ENCODE results near the gene IL1RL1.
A peak's percentile ranks its signal among the peaks of the same experiment; 100 is the strongest.

Gene IL1RL1

DNA sequence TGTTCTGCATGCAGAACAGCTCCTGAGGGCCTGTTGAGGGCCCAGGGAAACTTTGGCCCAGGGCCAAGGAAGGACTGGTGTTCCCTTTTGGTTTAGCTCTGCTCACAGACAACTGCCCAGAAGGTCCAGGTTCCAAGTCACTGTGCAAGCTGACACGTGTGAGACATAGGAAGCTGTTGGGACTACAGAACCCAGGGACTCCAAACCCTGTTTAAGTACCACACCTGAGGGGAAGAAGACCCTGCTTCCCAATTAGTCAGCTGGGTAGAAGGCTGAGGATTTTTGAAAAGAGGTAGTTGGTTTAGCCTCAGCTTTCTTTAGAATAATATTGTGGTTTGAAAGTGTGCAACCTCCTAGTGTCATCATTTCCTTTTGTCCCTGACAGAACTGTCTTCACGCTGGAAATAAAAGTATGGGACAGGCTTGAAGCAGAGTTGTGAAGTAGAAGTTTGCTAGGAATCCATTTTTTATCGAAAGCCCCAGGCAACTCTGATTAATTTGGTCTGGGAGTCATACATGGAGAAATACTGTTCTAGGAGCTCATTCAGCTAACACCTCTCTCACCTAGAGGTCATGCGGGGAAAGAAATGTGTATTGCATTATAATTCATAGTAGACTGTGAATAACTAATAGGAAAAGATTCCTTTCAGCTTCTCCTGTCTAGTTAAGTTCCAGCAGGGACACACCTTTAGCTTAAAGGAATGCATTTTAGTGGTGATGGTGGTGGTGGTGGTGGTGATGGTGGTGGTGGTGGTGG lies 19.9 kb upstream of the IL1RL1 start:
- TF ChIP-seq, protein P1, sequence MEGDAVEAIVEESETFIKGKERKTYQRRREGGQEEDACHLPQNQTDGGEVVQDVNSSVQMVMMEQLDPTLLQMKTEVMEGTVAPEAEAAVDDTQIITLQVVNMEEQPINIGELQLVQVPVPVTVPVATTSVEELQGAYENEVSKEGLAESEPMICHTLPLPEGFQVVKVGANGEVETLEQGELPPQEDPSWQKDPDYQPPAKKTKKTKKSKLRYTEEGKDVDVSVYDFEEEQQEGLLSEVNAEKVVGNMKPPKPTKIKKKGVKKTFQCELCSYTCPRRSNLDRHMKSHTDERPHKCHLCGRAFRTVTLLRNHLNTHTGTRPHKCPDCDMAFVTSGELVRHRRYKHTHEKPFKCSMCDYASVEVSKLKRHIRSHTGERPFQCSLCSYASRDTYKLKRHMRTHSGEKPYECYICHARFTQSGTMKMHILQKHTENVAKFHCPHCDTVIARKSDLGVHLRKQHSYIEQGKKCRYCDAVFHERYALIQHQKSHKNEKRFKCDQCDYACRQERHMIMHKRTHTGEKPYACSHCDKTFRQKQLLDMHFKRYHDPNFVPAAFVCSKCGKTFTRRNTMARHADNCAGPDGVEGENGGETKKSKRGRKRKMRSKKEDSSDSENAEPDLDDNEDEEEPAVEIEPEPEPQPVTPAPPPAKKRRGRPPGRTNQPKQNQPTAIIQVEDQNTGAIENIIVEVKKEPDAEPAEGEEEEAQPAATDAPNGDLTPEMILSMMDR (IDR thresholded peaks at IDR 0.05; ENCODE audit: borderline replicate concordance, insufficient read depth, low read depth, low read length): no peak

DNA sequence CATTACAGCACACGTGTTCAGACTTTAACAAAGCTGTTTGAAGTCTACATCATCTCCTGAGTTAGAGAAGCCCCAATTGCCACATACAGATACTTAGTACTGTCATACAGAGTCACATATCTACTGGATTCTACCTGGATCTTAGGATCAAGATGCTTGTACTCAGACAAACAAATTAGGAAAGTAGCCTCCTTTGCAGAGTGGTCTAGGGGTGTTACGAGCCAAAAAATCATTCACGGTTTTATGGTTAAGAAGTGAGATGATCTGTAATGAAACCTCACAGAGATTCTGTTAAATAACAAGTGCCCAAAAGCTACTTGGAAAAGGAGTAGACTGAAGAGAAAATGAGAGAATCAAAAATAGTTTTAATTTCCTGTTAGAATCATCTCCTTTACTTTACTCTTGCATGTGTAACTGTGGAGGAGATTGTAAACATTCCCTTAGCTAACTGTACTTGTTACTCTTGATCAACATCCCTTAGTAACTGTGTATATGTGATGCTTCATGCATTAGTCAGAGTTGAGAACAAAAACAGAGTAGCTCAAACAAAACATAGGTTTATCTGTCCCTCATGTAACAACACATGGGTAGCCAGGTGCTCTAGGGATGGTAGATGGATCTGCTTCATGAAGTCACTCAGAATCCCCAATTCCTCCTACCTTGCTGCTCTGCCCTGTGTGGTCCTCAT lies 16.4 kb upstream of the IL1RL1 start:
- no peak overlapping the region for H3K4me3 ChIP-seq (ENCODE audit: low read depth, low read length)
- TF ChIP-seq, protein P1 (IDR thresholded peaks at IDR 0.05; ENCODE audit: borderline replicate concordance, insufficient read depth, low read depth, low read length): no peak

More for the DNA sequence above, 19.9 kb upstream of the IL1RL1 start:
- H3K4me3 ChIP-seq (ENCODE audit: low read depth, low read length): no peak overlapping the region

DNA sequence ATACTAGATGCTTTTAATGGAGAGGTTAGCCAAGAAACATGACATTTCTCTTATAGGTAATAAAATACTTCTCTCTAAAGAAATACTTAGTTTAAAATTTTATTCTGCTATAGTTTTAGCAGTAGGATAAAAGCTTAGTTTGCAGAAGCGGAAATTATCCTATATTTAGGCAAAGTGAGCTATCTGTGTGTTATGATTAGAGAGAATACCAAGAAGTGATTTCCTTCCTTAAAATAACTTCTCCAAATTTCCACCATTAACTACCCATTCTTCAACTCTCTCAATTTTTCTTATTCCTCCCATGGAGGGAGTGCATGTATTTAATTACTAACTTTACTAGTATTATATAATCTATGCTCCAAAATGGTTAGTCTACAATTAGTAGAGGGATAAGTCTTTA lies 15.8 kb upstream of the IL1RL1 start:
- H3K4me3 ChIP-seq (ENCODE audit: low read depth, low read length): no peak overlapping the region
- TF ChIP-seq, protein P1 (IDR thresholded peaks at IDR 0.05; ENCODE audit: borderline replicate concordance, insufficient read depth, low read depth, low read length): no peak

DNA sequence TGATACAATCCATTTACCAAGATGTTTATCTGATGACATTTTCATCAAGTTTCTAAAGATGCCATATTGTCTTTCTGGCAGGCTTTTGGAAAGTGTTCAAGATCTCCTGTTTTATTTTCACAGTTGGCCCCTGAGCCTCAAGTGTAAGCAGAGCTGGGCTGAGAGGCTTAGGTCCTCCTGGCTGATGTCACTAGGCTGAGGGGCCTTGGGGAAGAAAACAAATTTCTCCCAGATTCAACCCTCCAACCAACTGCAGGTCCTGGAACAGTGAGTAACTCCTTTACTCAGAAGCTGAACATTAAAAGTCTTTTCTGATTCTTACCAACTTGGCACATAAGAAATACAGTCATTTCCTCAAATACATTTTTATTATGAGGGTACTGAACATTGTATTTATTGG lies 14.9 kb upstream of the IL1RL1 start:
- TF ChIP-seq, protein P1 (IDR thresholded peaks at IDR 0.05; ENCODE audit: borderline replicate concordance, insufficient read depth, low read depth, low read length): no peak
- H3K4me3 ChIP-seq (ENCODE audit: low read depth, low read length): no peak overlapping the region

GRCh38 chr2:102297891-102298290 lies 13.5 kb upstream of the IL1RL1 start:
- no peak overlapping the region for H3K4me3 ChIP-seq (ENCODE audit: low read depth, low read length)
- TF ChIP-seq, protein P1 (IDR thresholded peaks at IDR 0.05; ENCODE audit: borderline replicate concordance, insufficient read depth, low read depth, low read length): no peak

DNA sequence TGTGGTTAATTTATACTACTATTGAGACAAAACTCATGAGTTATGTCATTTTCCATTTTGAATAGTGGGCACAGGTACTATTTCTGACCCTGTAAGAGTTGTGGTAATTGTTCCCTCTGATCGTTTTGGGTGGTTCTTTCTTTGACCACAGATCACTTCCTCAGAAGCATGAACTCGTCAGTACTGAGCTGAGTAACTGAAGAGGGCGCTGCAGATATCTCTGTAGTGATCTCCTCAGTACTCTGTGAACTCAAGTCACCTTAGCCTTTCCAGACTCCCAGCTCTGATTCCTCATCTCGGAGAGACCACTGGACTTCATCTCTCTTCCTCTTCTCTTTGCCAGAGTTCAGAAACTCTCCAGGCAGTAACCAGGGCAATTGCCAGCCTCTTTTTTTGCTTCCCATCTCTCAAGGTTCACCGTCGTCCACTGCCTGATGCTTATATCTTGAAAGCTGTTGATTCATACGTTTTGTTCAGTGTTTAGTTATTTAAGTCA lies 9.4 kb upstream of the IL1RL1 start:
- no peak overlapping the region for H3K4me3 ChIP-seq (ENCODE audit: low read depth, low read length)
- TF ChIP-seq, protein P1 (IDR thresholded peaks at IDR 0.05; ENCODE audit: borderline replicate concordance, insufficient read depth, low read depth, low read length): peak; percentile 40; the same call in 1 of the 2 replicates
